ENCODE results near the gene INTS7. TPM values are rescaled to one million over a fixed set of nuclear protein-coding genes. Genes with fewer than 3 reads are reported as not detected.
"Not testable (repeated sequence)": the region's sequence is repeated elsewhere in the genome, so short reads cannot be mapped to it uniquely, and the experiment has no call there.

Gene INTS7
- total RNA-seq, 1 experiment from 2014 or later, result 25.3 TPM

DNA sequence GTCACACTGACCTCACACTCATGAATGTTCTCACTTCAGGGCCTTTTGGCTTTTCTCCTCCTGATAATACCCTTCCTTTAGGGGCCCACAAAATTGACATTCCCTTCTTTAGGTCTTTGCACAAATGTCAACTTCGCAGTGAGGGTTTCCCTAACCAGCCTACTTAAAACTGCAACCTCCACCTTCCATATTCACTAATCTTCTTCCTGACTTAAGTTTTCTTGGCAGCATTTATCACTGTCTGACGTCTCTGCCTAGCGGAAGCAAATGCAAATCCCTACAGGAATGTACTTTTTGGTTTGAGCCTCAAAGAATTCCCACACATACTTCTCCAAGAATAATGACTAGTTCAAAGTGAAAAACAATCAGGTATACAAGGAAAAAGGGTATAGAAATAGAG lies 32.8 kb downstream of the INTS7 start:
- H3K9ac ChIP-seq (ENCODE audit: low read length), result no peak overlapping the region
- no TSS peak for BruUV-seq (replicated peaks)
- H3K4me2 ChIP-seq (ENCODE audit: low read length), result no peak overlapping the region
- no peaks in the 10 kb centered on the region for H3F3A ChIP-seq (ENCODE audit: low read length, unreplicated experiment)
- intact Hi-C loops (cut with micrococcal nuclease), result no loop called here
- no peaks in the 10 kb centered on the region for H3K4me1 ChIP-seq (ENCODE audit: insufficient read depth, low read length)
- no peak overlapping the region for H3K27ac ChIP-seq (ENCODE audit: low read length)
- no peaks in the 10 kb centered on the region for H4K20me1 ChIP-seq (ENCODE audit: low read length)
- no peak for DNase-seq
- CTCF ChIA-PET, result no interaction called here
- POLR2A ChIA-PET (ENCODE audit: unreplicated experiment), result no interaction called here
- H3K9me3 ChIP-seq (ENCODE audit: low read length), result peaks cover 9% of the 10 kb centered on the region
- peaks cover 63% of the 10 kb centered on the region for H3K36me3 ChIP-seq (ENCODE audit: low read depth, low read length)
- no peaks in the 10 kb centered on the region for H3K27me3 ChIP-seq (ENCODE audit: low read length)
- no peaks in the 10 kb centered on the region for H3K79me2 ChIP-seq (ENCODE audit: low read length)
- no peak for ATAC-seq
- no peak overlapping the region for H3K4me3 ChIP-seq (ENCODE audit: low read length)
- H2AFZ ChIP-seq (ENCODE audit: low read length), result no peak overlapping the region
- TF ChIP-seq, protein P1, sequence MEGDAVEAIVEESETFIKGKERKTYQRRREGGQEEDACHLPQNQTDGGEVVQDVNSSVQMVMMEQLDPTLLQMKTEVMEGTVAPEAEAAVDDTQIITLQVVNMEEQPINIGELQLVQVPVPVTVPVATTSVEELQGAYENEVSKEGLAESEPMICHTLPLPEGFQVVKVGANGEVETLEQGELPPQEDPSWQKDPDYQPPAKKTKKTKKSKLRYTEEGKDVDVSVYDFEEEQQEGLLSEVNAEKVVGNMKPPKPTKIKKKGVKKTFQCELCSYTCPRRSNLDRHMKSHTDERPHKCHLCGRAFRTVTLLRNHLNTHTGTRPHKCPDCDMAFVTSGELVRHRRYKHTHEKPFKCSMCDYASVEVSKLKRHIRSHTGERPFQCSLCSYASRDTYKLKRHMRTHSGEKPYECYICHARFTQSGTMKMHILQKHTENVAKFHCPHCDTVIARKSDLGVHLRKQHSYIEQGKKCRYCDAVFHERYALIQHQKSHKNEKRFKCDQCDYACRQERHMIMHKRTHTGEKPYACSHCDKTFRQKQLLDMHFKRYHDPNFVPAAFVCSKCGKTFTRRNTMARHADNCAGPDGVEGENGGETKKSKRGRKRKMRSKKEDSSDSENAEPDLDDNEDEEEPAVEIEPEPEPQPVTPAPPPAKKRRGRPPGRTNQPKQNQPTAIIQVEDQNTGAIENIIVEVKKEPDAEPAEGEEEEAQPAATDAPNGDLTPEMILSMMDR (conservative IDR thresholded peaks at IDR 0.05; ENCODE audit: low read depth, low read length), result no peak
- TF ChIP-seq EZH2 (IDR thresholded peaks at IDR 0.05; ENCODE audit: low read length, unreplicated experiment) (no peak), EZH2phosphoT487 (IDR thresholded peaks at IDR 0.05; ENCODE audit: borderline replicate concordance, low read length) (no peak)
- H3K9me2 ChIP-seq (replicated peaks; ENCODE audit: low read length), result no peaks in the 10 kb centered on the region

DNA sequence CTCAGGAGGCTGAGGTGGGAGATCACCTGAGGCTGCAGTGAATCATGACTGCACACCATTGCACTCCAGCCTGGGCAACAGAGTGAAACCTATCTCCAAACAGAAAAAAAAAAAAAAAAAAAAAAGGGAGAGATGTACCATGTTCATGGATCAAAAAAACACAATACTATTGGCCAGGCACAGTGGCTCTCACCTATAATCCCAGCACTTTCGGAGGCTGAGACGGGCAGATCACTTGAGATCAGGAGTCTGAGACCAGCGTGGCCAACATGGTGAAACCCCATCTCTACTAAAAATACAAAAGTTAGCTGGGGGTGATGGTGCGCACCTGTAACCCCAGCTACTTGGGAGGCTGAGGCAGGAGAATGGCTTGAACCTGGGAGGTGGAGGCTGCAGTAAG lies 37.9 kb downstream of the INTS7 start:
- H3K79me2 ChIP-seq (ENCODE audit: low read length); H3K4me3 ChIP-seq (ENCODE audit: low read length); H3K9me2 ChIP-seq (replicated peaks; ENCODE audit: low read length); H3K4me2 ChIP-seq (ENCODE audit: low read length); intact Hi-C loops (cut with micrococcal nuclease); H3K27ac ChIP-seq (ENCODE audit: low read length); H3F3A ChIP-seq (ENCODE audit: low read length, unreplicated experiment); H3K9ac ChIP-seq (ENCODE audit: low read length); H3K4me1 ChIP-seq (ENCODE audit: insufficient read depth, low read length); BruUV-seq (replicated peaks); ATAC-seq; DNase-seq; H3K27me3 ChIP-seq (ENCODE audit: low read length); H4K20me1 ChIP-seq (ENCODE audit: low read length); H2AFZ ChIP-seq (ENCODE audit: low read length); CTCF ChIA-PET: not testable (repeated sequence)
- Histone ChIP-seq H3K36me3 (ENCODE audit: low read depth, low read length) (peaks cover 60% of the 10 kb centered on the region), H3K9me3 (ENCODE audit: low read length) (peaks cover 13% of the 10 kb centered on the region)
- POLR2A ChIA-PET (ENCODE audit: unreplicated experiment), result interaction anchor here (0.7 kb wide), 1 partner anchor 611 kb away, joined by 4 read pairs; the partner anchor contains the start of gene ATF3

DNA sequence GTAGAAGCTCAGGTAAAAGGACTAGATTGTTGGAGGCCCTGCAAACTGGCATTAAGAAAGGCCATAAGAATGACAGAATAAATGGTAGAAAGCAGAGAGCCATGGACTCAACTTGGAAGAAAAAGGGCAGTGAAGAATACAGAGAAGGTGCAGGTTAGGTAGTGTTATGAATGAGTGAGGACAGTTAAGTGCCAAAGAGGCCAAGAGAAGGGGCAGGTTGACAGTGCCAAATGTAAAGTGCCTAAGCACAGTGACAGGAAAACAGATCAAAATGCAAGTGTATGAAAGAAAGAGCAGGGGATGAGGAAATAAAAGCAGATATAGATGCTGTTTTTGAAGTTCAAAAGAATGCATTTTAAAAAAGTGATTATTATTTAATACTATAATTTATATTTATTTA lies 43.7 kb downstream of the INTS7 start:
- no peaks in the 10 kb centered on the region for H3K79me2 ChIP-seq (ENCODE audit: low read length)
- H3K4me3 ChIP-seq (ENCODE audit: low read length), result no peak overlapping the region
- ChIA-PET POLR2A (ENCODE audit: unreplicated experiment) (no interaction called here), CTCF (no interaction called here)
- no peak for DNase-seq
- no peaks in the 10 kb centered on the region for H3F3A ChIP-seq (ENCODE audit: low read length, unreplicated experiment)
- H3K9me3 ChIP-seq (ENCODE audit: low read length), result no peaks in the 10 kb centered on the region
- H3K27ac ChIP-seq (ENCODE audit: low read length), result no peak overlapping the region
- no peak overlapping the region for H3K4me2 ChIP-seq (ENCODE audit: low read length)
- ATAC-seq, result no peak
- H3K36me3 ChIP-seq (ENCODE audit: low read depth, low read length), result peaks cover 37% of the 10 kb centered on the region
- no peak overlapping the region for H2AFZ ChIP-seq (ENCODE audit: low read length)
- TF ChIP-seq, protein P1 (conservative IDR thresholded peaks at IDR 0.05; ENCODE audit: low read depth, low read length), result no peak
- TF ChIP-seq EZH2 (IDR thresholded peaks at IDR 0.05; ENCODE audit: low read length, unreplicated experiment) (no peak), EZH2phosphoT487 (IDR thresholded peaks at IDR 0.05; ENCODE audit: borderline replicate concordance, low read length) (no peak)
- no peaks in the 10 kb centered on the region for H3K27me3 ChIP-seq (ENCODE audit: low read length)
- no peak overlapping the region for H3K9ac ChIP-seq (ENCODE audit: low read length)
- no peaks in the 10 kb centered on the region for H3K4me1 ChIP-seq (ENCODE audit: insufficient read depth, low read length)
- H3K9me2 ChIP-seq (replicated peaks; ENCODE audit: low read length), result no peaks in the 10 kb centered on the region
- no TSS peak for BruUV-seq (replicated peaks)
- intact Hi-C loops (cut with micrococcal nuclease), result loop anchor here (2.0 kb wide), 1 partner anchor 13 kb away; no protein-coding TSS in a partner anchor
- H4K20me1 ChIP-seq (ENCODE audit: low read length), result no peaks in the 10 kb centered on the region
